HepG2 (cell line): Measurements from ENCODE around the gene MRPL10. TPM values are rescaled to one million over a fixed set of nuclear protein-coding genes. Genes with fewer than 3 reads are reported as not detected.
A peak's percentile ranks its signal among the peaks of the same experiment; 100 is the strongest.

ENCODE experiments used
- ERF ChIP-seq: IDR thresholded peaks from 2 replicates; pipeline ENCODE4 v1.6.1; 2018; ENCODE audit warnings: missing biosample characterization, missing genetic modification reagents
- GATAD2A ChIP-seq: IDR thresholded peaks from 2 replicates; pipeline ENCODE4 v1.6.1; 2016
- HOMEZ ChIP-seq: IDR thresholded peaks from 2 replicates; pipeline ENCODE4 v1.6.1; 2016; ENCODE audit warnings: low read depth
- ISX ChIP-seq: sonication (generic); formaldehyde crosslinking; conservative IDR thresholded peaks from 2 replicates; pipeline ENCODE4 v1.5.0; 2020; ENCODE audit warnings: missing genetic modification reagents
- KAT7 ChIP-seq: IDR thresholded peaks from 2 replicates; pipeline ENCODE4 v1.6.1; 2018; ENCODE audit warnings: borderline replicate concordance, missing compliant biosample characterization
- PLRG1 ChIP-seq: fragments of 450-650 bp; conservative IDR thresholded peaks from 2 replicates; pipeline ENCODE4 v1.6.1; 2016
- SP5 ChIP-seq: IDR thresholded peaks from 2 replicates; pipeline ENCODE4 v1.6.1; 2016; ENCODE audit warnings: low read depth, borderline replicate concordance
- TARDBP ChIP-seq: sonication (generic); formaldehyde crosslinking; IDR thresholded peaks from 2 replicates; pipeline ENCODE4 v1.8.0; 2022; ENCODE audit warnings: mild to moderate bottlenecking, missing genetic modification reagents
- TBX2 ChIP-seq: sonication (generic); formaldehyde crosslinking; IDR thresholded peaks from 2 replicates; pipeline ENCODE4 v1.5.0; 2020; ENCODE audit warnings: missing genetic modification reagents, mild to moderate bottlenecking, borderline replicate concordance
- TMF1 ChIP-seq: sonication (generic); formaldehyde crosslinking; IDR thresholded peaks from 2 replicates; pipeline ENCODE4 v1.8.1; 2022; ENCODE audit warnings: low read depth, missing genetic modification reagents
- U2AF1 ChIP-seq: fragments of 200-400 bp; formaldehyde crosslinking; optimal IDR thresholded peaks from 2 replicates; pipeline ENCODE3; 2017; ENCODE audit warnings: mild to moderate bottlenecking, low read depth, low read length
- ZNF160 ChIP-seq: sonication (generic); formaldehyde crosslinking; IDR thresholded peaks from 2 replicates; pipeline ENCODE4 v1.8.0; 2022; ENCODE audit warnings: mild to moderate bottlenecking, inconsistent platforms, missing genetic modification reagents
- ZNF274 ChIP-seq: sonication (generic); formaldehyde crosslinking; IDR thresholded peaks from 2 replicates; pipeline ENCODE4 v1.5.1; 2020; ENCODE audit warnings: mild to moderate bottlenecking, missing genetic modification reagents
- ZNF383 ChIP-seq: sonication (generic); formaldehyde crosslinking; IDR thresholded peaks from 2 replicates; pipeline ENCODE4 v1.4.0; 2020; ENCODE audit warnings: missing genetic modification reagents, mild to moderate bottlenecking, borderline replicate concordance
- ZNF614 ChIP-seq: IDR thresholded peaks from 2 replicates; pipeline ENCODE4 v1.6.1; 2018; ENCODE audit warnings: missing biosample characterization, missing genetic modification reagents, inconsistent platforms, borderline replicate concordance
- ZNF646 ChIP-seq: sonication (generic); formaldehyde crosslinking; IDR thresholded peaks from 2 replicates; pipeline ENCODE4 v1.9.0; 2021; ENCODE audit warnings: mild to moderate bottlenecking, missing genetic modification reagents
- ZNF746 ChIP-seq: sonication (generic); formaldehyde crosslinking; IDR thresholded peaks from 2 replicates; pipeline ENCODE4 v1.8.0; 2022; ENCODE audit warnings: mild to moderate bottlenecking, missing genetic modification reagents
- ZSCAN12 ChIP-seq: sonication (generic); formaldehyde crosslinking; IDR thresholded peaks from 2 replicates; pipeline ENCODE4 v1.9.0; 2021; ENCODE audit warnings: mild to moderate bottlenecking, missing genetic modification reagents
- ZSCAN22 ChIP-seq: sonication (generic); formaldehyde crosslinking; IDR thresholded peaks from 2 replicates; pipeline ENCODE4 v1.4.0; 2020; ENCODE audit warnings: mild to moderate bottlenecking, missing genetic modification reagents
- ZZZ3 ChIP-seq: sonication (generic); formaldehyde crosslinking; IDR thresholded peaks from 2 replicates; pipeline ENCODE4 v1.4.0; 2020; ENCODE audit warnings: missing genetic modification reagents, mild to moderate bottlenecking, borderline replicate concordance
- polyA plus RNA-seq, 8 experiments: library from polyadenylated mRNA; depleted of rRNA in 3 of 8; stranded (reverse) in 7 of 8; unstranded in 1 of 8; fragments of >200 nt; fragmentation: Illumina TruSeq in 4 of 8; extraction: Trizol in 4 of 8; gene quantifications; 2 replicates each; pipeline versions ENCODE4 v1.2.1 to v1.2.3, GENCODE V29; 2011 to 2016; ENCODE audit warnings: low read depth in 4 of 8, missing spikeins in 1 of 8, mixed read lengths in 1 of 8; ENCODE audit not compliant: insufficient read depth in 1 of 8
- total RNA-seq, 5 experiments: library from RNA; depleted of rRNA; stranded (reverse); fragments of >200 nt; fragmentation: Illumina TruSeq; extraction: Trizol; gene quantifications; 2 replicates each; pipeline ENCODE4 v1.2.3, GENCODE V29; 2016; ENCODE audit warnings: low read depth in 1 of 5
- TF ChIP-seq, protein P1 (sequence below): sonication (generic); formaldehyde crosslinking; IDR thresholded peaks from 2 replicates; pipeline ENCODE4 v1.9.0; 2022; ENCODE audit warnings: missing genetic modification reagents, mild to moderate bottlenecking, borderline replicate concordance

The MRPL10 gene
- total and polyA plus RNA-seq, 2 of the 13 experiments (the other 11 are each of a cell fraction or from before 2014, with no cell fraction given) = 56.7 to 149 TPM

DNA sequence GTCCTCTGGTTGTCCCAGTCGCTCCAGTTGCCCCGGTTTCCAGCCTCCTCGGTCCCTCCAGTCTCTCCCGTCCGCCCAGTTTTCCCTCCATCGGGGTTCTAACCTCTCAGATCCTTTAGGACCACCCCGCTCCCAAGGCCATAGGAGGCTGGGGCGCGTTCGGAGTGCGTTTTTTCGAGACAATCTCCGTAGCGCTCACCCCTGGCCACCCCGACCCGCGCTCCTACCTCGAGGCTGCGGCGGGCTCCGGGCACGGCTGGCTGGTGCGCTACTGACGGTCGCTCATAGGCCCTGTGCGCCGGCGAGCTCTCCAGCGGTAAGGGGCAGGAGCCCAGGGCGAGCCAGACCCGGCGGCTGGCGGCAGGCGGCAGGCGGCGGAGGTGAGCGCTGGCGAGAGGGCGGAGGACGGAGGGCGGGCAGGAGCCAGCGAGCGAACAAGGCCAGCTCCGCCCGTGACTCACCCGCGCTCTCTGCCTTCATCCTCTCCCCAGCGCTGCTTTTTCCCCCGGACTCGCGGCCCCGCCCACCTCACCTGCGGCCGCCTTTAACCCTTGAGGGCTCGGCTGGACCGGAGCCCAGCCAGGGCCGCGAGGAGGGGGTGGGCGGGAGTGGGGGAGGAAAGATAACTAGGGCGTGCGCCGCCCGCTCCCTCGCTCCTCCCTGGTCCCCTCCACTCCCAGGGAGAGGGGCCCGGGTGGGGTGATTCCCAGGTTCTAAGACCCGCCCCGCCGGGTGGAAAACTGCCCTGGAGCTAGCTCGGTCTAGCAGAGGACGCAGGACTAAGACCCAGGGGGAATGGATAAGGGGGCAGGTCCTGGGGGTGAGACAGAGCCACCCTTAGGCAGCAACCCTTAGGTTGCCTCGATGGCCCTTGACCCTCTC is 19.6 kb upstream of the MRPL10 start, which contains the start of gene SP6 (continued):
- TF ChIP-seq TARDBP (CRISPR knock-in tag) (peak; percentile 45; the same call in 1 of the 2 replicates), TMF1 (CRISPR knock-in tag) (peak; percentile 61; the same call in 1 of the 2 replicates), PLRG1 (no peak), ZSCAN22 (0 out of 2 replicates have a peak, but pooled peaks have one; percentile 54), ZSCAN12 (peak; percentile 47; the same call in 1 of the 2 replicates), ZNF646 (CRISPR knock-in tag) (no peak), ZNF383 (no peak), GATAD2A (no peak), ERF (CRISPR knock-in tag) (peak; percentile 68; the same call in 1 of the 2 replicates), KAT7 (CRISPR knock-in tag) (peak; percentile 91; the same call in 1 of the 2 replicates), TBX2 (peak; percentile 75), SP5 (CRISPR knock-in tag) (peak; percentile 90), ZNF274 (CRISPR knock-in tag) (peak; percentile 77; the same call in 1 of the 2 replicates), HOMEZ (CRISPR knock-in tag) (no peak), ZZZ3 (CRISPR knock-in tag) (peak; percentile 78), ZNF160 (CRISPR knock-in tag) (0 out of 2 replicates have a peak, but pooled peaks have one; percentile 23), ZNF614 (CRISPR knock-in tag) (peak; percentile 67; the same call in 1 of the 2 replicates), U2AF1 (peak; percentile 71), ISX (CRISPR knock-in tag) (no peak), ZNF746 (peak; percentile 81)
- TF ChIP-seq, protein P1, sequence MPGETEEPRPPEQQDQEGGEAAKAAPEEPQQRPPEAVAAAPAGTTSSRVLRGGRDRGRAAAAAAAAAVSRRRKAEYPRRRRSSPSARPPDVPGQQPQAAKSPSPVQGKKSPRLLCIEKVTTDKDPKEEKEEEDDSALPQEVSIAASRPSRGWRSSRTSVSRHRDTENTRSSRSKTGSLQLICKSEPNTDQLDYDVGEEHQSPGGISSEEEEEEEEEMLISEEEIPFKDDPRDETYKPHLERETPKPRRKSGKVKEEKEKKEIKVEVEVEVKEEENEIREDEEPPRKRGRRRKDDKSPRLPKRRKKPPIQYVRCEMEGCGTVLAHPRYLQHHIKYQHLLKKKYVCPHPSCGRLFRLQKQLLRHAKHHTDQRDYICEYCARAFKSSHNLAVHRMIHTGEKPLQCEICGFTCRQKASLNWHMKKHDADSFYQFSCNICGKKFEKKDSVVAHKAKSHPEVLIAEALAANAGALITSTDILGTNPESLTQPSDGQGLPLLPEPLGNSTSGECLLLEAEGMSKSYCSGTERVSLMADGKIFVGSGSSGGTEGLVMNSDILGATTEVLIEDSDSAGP = peak; percentile 86
